Activated naive CD8-positive, alpha-beta T cell treated with anti-CD3 and anti-CD28 coated beads, Interleukin-2, amount 10 ng/mL, durations not matched to agents 7 days and 5 days (primary cell): Measurements from ENCODE around the gene HORMAD2. TPM values are rescaled to one million over a fixed set of nuclear protein-coding genes. Genes with fewer than 3 reads are reported as not detected.

ENCODE experiments used
- ATAC-seq: fragments of 150-1000 bp; cut with Tn5 transposase; one replicate; pipeline ENCODE4 v1.10.0; 2021; ENCODE audit warnings: low read depth, moderate library complexity
- POLR2A ChIA-PET: fragments of 350-600 bp; sonication (Branson Sonifier 250); formaldehyde crosslinking; loops from one replicate; lab custom pipeline; 2021; ENCODE audit warnings: antibody characterized with exemption; lab: Charles Lee
- DNase-seq: peaks from one replicate; pipeline ENCODE4 v3.0.0; 2021
- H3K27ac Mint-ChIP-seq: one replicate; pipeline ENCODE4 v1.8.0; 2022; ENCODE audit warnings: mild to moderate bottlenecking, mixed read lengths
- H3K27me3 Mint-ChIP-seq: one replicate; pipeline ENCODE4 v1.8.0; 2022; ENCODE audit warnings: mild to moderate bottlenecking, moderate library complexity, mixed read lengths
- H3K36me3 Mint-ChIP-seq: one replicate; pipeline ENCODE4 v1.8.0; 2021; ENCODE audit warnings: mild to moderate bottlenecking, mixed read lengths
- H3K4me1 Mint-ChIP-seq: one replicate; pipeline ENCODE4 v1.8.0; 2021; ENCODE audit warnings: mixed read lengths
- H3K4me3 Mint-ChIP-seq: one replicate; pipeline ENCODE4 v1.8.0; 2022; ENCODE audit warnings: mild to moderate bottlenecking, moderate library complexity, mixed read lengths
- H3K9me3 Mint-ChIP-seq: one replicate; pipeline ENCODE4 v1.8.0; 2021; ENCODE audit warnings: mixed read lengths
- total RNA-seq, 2 experiments: library from RNA; stranded (reverse); gene quantifications; one replicate each; pipeline ENCODE4 v1.2.3, GENCODE V29; 2021

Gene HORMAD2
- total RNA-seq, 2 experiments from 2014 or later: 0.14 TPM; not detected in 1

- H3K27ac Mint-ChIP-seq: peak overlapping the region; percentile 86
- no peaks in the 10 kb centered on the region for H3K27me3 Mint-ChIP-seq
- H3K9me3 Mint-ChIP-seq: no peaks in the 10 kb centered on the region
- DNase-seq (no peak), ATAC-seq (no peak)
- no peaks in the 10 kb centered on the region for H3K36me3 Mint-ChIP-seq
- POLR2A ChIA-PET: interaction anchor here (0.7 to 0.9 kb wide), 4 partner anchors 15 to 26 kb away, joined by 3 read pairs; no protein-coding TSS in a partner anchor
- peaks cover 83% of the 10 kb centered on the region for H3K4me1 Mint-ChIP-seq
- H3K4me3 Mint-ChIP-seq: no peak overlapping the region
Measured at GRCh38 chr22:30217698-30218560, 137.7 kb downstream of the HORMAD2 start.

DNA sequence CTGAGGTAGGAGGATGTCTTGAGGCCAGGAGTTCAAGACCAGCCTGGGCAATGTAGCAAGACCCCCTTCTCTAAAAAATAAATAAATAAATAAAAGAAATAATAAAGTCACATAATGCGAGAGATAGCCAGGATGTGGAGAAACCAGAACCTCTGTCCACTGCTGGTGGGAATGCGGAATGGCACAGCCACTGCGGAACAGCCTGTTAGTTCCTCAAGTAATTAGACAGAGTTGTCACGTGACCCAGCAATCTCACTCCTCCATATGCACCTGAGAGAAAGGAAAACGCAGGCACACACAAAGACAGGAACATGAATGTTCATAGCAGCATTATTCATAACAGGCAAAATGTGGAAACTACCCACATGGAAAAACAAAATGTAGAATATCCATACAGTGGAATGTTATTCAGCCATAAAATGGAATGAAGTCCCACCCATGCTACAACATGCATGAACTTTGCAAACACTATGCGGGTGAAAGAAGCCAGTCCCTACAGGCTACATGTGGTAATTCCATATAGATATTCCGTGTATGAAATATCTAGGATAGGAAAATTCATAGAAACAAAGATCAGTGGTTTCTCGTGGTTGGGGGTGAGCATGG lies 138.9 kb downstream of the HORMAD2 start:
- H3K4me1 Mint-ChIP-seq: peaks cover 86% of the 10 kb centered on the region
- POLR2A ChIA-PET: no interaction called here
- no peaks in the 10 kb centered on the region for H3K9me3 Mint-ChIP-seq
- no peak overlapping the region for H3K4me3 Mint-ChIP-seq
- H3K36me3 Mint-ChIP-seq: no peaks in the 10 kb centered on the region
- H3K27ac Mint-ChIP-seq: peak overlapping the region; percentile 97
- ATAC-seq: no peak
- no peaks in the 10 kb centered on the region for H3K27me3 Mint-ChIP-seq
- no peak for DNase-seq

DNA sequence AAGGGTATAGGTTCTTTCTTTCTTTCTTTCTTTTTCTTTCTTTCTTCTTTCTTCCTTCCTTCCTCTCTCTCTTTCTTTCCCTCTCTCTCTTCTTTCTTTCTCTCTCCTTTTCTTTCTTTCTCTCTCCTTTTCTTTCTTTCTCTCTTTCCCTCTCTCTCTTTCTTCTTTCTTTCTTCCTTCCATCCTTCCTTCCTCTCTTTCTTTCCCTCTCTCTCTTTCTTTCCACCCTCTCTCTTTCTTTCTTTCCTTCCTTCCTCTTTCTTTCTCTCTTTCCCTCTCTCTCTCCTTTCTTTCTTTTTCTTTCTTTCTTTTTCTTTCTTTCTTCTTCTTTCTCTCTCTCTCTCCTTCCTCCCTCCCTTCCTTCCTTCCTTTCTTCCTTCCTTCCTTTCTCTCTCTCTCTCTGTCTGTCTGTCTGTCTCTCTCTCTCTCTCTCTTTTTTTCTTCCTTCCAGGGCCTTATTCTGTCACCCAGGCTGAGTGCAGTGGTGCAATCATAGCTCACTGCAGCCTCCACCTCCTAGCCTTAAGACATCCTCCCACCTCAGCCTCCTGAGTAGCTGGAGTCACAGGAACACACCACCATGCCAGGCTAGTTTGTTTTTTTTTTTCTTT lies 139.5 kb downstream of the HORMAD2 start:
- Mint-ChIP-seq H3K27me3 (no peaks in the 10 kb centered on the region), H3K36me3 (no peaks in the 10 kb centered on the region), H3K9me3 (no peaks in the 10 kb centered on the region), H3K4me3 (peak overlapping the region; percentile 68), H3K27ac (peak overlapping the region; percentile 97), H3K4me1 (peaks cover 88% of the 10 kb centered on the region)
- DNase-seq (no peak), ATAC-seq (no peak)
- POLR2A ChIA-PET: interaction anchor here (0.6 to 9.6 kb wide), 12 partner anchors 13 to 1104 kb away, joined by 3 to 219 read pairs (median 13); partner anchors contain the start of gene LIF

DNA sequence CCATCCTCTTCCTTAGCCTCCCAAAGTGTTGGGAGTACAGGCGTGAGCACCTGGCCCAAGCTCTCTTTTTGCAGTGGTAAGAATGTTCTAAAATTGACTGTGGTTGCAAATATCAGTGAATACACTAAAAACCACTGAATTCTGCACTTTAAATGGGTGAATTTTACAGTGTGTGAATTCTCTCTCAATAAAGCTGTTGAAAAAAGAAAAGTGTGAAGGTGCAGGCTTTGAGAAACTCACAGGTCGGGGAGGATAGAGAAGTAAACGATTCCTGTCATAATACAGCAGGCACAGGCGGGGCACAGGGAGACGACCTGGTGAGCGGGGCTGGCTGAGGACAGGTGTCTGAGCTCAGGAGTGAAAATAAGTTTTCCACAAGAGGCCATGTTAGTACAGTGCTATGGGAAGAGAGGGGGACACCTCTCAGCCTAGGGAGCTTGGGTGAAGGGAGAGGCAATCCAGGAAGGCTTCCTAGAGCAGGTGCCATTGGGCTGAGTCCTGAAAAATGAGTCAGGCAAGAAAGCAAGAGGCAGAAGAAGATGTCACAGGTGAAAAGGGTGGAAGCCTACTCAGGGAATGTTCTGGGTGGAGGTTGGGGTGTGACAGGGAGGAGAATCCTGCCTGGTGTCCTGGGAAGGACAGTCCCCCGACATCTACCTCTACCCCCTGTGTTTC lies 140.2 kb downstream of the HORMAD2 start:
- POLR2A ChIA-PET: interaction anchor here (0.6 to 9.6 kb wide), 24 partner anchors 8 to 1103 kb away, joined by 3 to 219 read pairs (median 5); partner anchors contain the start of genes LIF and TBC1D10A

GRCh38 chr22:30221121-30221992 lies 141.1 kb downstream of the HORMAD2 start:
- ATAC-seq (peak; percentile 83), DNase-seq (peak; percentile 89)
- Mint-ChIP-seq H3K36me3 (peaks cover 4% of the 10 kb centered on the region), H3K27ac (peak overlapping the region; percentile 97), H3K27me3 (no peaks in the 10 kb centered on the region), H3K4me3 (peak overlapping the region; percentile 68), H3K9me3 (no peaks in the 10 kb centered on the region), H3K4me1 (peaks cover 87% of the 10 kb centered on the region)
- POLR2A ChIA-PET: interaction anchor here (0.6 to 9.6 kb wide), 21 partner anchors 9 to 116 kb away, joined by 3 to 219 read pairs (median 5); partner anchors contain the start of genes LIF and TBC1D10A

More for the DNA sequence above, 140.2 kb downstream of the HORMAD2 start:
- no peaks in the 10 kb centered on the region for H3K27me3 Mint-ChIP-seq
- H3K27ac Mint-ChIP-seq: peak overlapping the region; percentile 97
- H3K4me3 Mint-ChIP-seq: peak overlapping the region; percentile 68
- DNase-seq (no peak), ATAC-seq (no peak)
- H3K9me3 Mint-ChIP-seq: no peaks in the 10 kb centered on the region
- peaks cover 4% of the 10 kb centered on the region for H3K36me3 Mint-ChIP-seq
- H3K4me1 Mint-ChIP-seq: peaks cover 87% of the 10 kb centered on the region

GRCh38 chr22:30222321-30222720 lies 142.1 kb downstream of the HORMAD2 start:
- H3K27me3 Mint-ChIP-seq: no peaks in the 10 kb centered on the region
- POLR2A ChIA-PET: interaction anchor here (0.6 to 9.6 kb wide), 6 partner anchors 19 to 144 kb away, joined by 3 to 219 read pairs (median 31); partner anchors contain the start of gene LIF
- H3K4me1 Mint-ChIP-seq: peaks cover 87% of the 10 kb centered on the region
- H3K4me3 Mint-ChIP-seq: peak overlapping the region; percentile 21
- ATAC-seq (no peak), DNase-seq (no peak)
- H3K36me3 Mint-ChIP-seq: peaks cover 4% of the 10 kb centered on the region
- H3K9me3 Mint-ChIP-seq: no peaks in the 10 kb centered on the region
- peak overlapping the region; percentile 97 for H3K27ac Mint-ChIP-seq

- Mint-ChIP-seq H3K9me3 (no peaks in the 10 kb centered on the region), H3K4me1 (peaks cover 91% of the 10 kb centered on the region), H3K27me3 (no peaks in the 10 kb centered on the region), H3K27ac (peak overlapping the region; percentile 97), H3K36me3 (peaks cover 4% of the 10 kb centered on the region), H3K4me3 (peak overlapping the region; percentile 41)
- no peak for DNase-seq
- POLR2A ChIA-PET: interaction anchor here (9.6 kb wide), 1 partner anchor 18 kb away, joined by 219 read pairs; the partner anchor contains the start of gene LIF
- no peak for ATAC-seq
Measured at GRCh38 chr22:30223303-30223702, 143.0 kb downstream of the HORMAD2 start.

- ATAC-seq (no peak), DNase-seq (no peak)
- H3K36me3 Mint-ChIP-seq: peaks cover 4% of the 10 kb centered on the region
- H3K27me3 Mint-ChIP-seq: no peaks in the 10 kb centered on the region
- H3K27ac Mint-ChIP-seq: peak overlapping the region; percentile 97
- POLR2A ChIA-PET: interaction anchor here (1.0 to 9.6 kb wide), 3 partner anchors 10 to 38 kb away, joined by 4 to 219 read pairs (median 6); partner anchors contain the start of gene LIF
- peaks cover 91% of the 10 kb centered on the region for H3K4me1 Mint-ChIP-seq
- no peaks in the 10 kb centered on the region for H3K9me3 Mint-ChIP-seq
- H3K4me3 Mint-ChIP-seq: peak overlapping the region; percentile 23
Measured at GRCh38 chr22:30224161-30224857, 144.0 kb downstream of the HORMAD2 start.

DNA sequence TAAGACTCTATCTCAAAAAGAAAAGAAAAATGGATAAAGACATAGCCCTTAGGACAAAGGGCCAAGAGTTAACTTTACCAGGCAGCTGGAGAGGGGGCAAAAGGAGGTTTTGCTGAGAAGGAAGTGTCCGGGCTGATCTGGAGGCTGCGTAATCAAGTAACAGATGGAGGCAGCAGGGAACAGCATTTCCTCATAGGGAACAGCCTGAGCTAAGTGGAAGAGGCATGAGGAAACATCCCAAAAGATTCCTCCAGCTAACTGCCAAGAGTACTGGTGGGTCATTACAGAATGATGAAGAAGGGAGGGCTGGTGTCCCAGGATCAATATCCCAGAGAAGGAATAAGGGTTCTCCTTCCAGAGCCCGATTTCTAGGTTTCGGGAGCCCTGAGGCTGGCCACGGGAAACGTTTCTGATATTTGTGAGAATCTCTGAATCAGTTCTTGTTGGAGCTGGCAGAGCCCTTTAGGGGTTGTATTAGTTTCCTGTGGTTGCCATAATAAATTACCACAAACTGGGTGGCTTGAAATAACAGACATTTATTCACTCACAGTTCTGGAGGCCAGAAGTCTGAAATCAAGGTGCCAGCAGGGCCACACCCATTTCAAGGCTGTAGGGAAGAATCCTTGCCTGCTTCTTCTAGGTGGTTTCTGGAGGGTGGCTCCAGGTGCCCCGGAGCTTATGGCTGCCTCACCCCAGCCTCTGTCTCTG lies 145.1 kb downstream of the HORMAD2 start:
- H3K27me3 Mint-ChIP-seq: no peaks in the 10 kb centered on the region
- POLR2A ChIA-PET: interaction anchor here (0.8 to 9.6 kb wide), 4 partner anchors 11 to 40 kb away, joined by 4 to 219 read pairs (median 5); partner anchors contain the start of gene LIF
- DNase-seq (no peak), ATAC-seq (no peak)
- no peak overlapping the region for H3K4me3 Mint-ChIP-seq
- no peaks in the 10 kb centered on the region for H3K9me3 Mint-ChIP-seq
- H3K4me1 Mint-ChIP-seq: peaks cover 82% of the 10 kb centered on the region
- peaks cover 4% of the 10 kb centered on the region for H3K36me3 Mint-ChIP-seq
- H3K27ac Mint-ChIP-seq: peak overlapping the region; percentile 97

GRCh38 chr22:30226192-30226832 lies 146.0 kb downstream of the HORMAD2 start:
- Mint-ChIP-seq H3K9me3 (peaks cover 2% of the 10 kb centered on the region), H3K4me1 (peaks cover 77% of the 10 kb centered on the region), H3K36me3 (peaks cover 5% of the 10 kb centered on the region), H3K27ac (peak overlapping the region; percentile 97), H3K27me3 (no peaks in the 10 kb centered on the region), H3K4me3 (no peak overlapping the region)
- DNase-seq (no peak), ATAC-seq (no peak)
- POLR2A ChIA-PET: interaction anchor here (1.0 to 9.6 kb wide), 3 partner anchors 15 to 57 kb away, joined by 4 to 219 read pairs (median 8); partner anchors contain the start of gene LIF
